Measurements from ENCODE around the gene SLK. TPM values are rescaled to one million over a fixed set of nuclear protein-coding genes. Genes with fewer than 3 reads are reported as not detected.
A peak's percentile ranks its signal among the peaks of the same experiment; 100 is the strongest.

Gene SLK
- total RNA-seq, 2 experiments from 2014 or later, result 19.4 to 19.9 TPM

DNA sequence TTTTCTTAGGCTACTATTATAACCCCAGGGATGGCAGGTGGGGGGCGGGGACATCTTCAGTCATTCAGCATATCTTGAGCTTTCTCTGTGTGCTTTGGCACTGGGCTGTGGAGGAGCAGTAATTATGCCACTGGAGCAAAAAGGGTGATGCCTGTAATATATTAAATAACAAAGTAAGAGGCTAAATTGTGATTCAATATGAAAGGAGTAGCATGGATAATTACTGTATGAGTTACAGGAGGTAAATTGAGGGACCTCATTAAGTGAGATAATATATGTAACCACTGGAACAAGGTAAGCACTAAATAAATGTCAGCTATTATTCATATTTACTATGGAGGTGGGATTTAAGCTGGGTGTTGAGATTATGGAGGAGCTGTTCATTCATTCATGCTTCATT lies 45.7 kb upstream of the SLK start:
- Histone ChIP-seq H3K4me1 (ENCODE audit: insufficient read depth, low read length, poor library complexity, severe bottlenecking) (peaks cover 22% of the 10 kb centered on the region), H3K36me3 (ENCODE audit: insufficient read depth, low read length) (no peaks in the 10 kb centered on the region), H3K4me3 (ENCODE audit: low read depth, low read length, poor library complexity, severe bottlenecking) (no peak overlapping the region), H3K9me2 (ENCODE audit: insufficient read depth, low read length) (no peaks in the 10 kb centered on the region), H3K9me3 (ENCODE audit: low read length) (no peaks in the 10 kb centered on the region), H3K4me2 (ENCODE audit: low read length) (no peak overlapping the region), H4K20me1 (ENCODE audit: insufficient read depth, low read length) (no peaks in the 10 kb centered on the region), H2AFZ (ENCODE audit: low read length) (peak overlapping the region; percentile 47; the same call in 1 of the 2 replicates), H3K79me2 (ENCODE audit: insufficient read depth, low read depth, low read length) (peaks cover 15% of the 10 kb centered on the region; the same call in 1 of the 2 replicates), H3K27ac (ENCODE audit: low read depth, low read length, poor library complexity, severe bottlenecking) (no peak overlapping the region)
- no peak for DNase-seq (ENCODE audit: low spot score)
- intact Hi-C loops (cut with micrococcal nuclease; ENCODE audit: unreplicated experiment), result no loop called here
- ChIA-PET CTCF (ENCODE audit: unreplicated experiment) (interaction anchor here (0.8 kb wide), 1 partner anchor 203 kb away, joined by 3 read pairs; no protein-coding TSS in a partner anchor), POLR2A (interaction anchor here (0.6 to 1.0 kb wide), 4 partner anchors 10 to 1470 kb away, joined by 3 read pairs; no protein-coding TSS in a partner anchor)
- no peak for TF ChIP-seq EZH2phosphoT487 (IDR thresholded peaks at IDR 0.05; ENCODE audit: borderline replicate concordance, low read depth, low read length)
- TF ChIP-seq, protein P1, sequence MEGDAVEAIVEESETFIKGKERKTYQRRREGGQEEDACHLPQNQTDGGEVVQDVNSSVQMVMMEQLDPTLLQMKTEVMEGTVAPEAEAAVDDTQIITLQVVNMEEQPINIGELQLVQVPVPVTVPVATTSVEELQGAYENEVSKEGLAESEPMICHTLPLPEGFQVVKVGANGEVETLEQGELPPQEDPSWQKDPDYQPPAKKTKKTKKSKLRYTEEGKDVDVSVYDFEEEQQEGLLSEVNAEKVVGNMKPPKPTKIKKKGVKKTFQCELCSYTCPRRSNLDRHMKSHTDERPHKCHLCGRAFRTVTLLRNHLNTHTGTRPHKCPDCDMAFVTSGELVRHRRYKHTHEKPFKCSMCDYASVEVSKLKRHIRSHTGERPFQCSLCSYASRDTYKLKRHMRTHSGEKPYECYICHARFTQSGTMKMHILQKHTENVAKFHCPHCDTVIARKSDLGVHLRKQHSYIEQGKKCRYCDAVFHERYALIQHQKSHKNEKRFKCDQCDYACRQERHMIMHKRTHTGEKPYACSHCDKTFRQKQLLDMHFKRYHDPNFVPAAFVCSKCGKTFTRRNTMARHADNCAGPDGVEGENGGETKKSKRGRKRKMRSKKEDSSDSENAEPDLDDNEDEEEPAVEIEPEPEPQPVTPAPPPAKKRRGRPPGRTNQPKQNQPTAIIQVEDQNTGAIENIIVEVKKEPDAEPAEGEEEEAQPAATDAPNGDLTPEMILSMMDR (conservative IDR thresholded peaks at IDR 0.05; ENCODE audit: low read length), result no peak
- BruUV-seq (replicated peaks), result no TSS peak

DNA sequence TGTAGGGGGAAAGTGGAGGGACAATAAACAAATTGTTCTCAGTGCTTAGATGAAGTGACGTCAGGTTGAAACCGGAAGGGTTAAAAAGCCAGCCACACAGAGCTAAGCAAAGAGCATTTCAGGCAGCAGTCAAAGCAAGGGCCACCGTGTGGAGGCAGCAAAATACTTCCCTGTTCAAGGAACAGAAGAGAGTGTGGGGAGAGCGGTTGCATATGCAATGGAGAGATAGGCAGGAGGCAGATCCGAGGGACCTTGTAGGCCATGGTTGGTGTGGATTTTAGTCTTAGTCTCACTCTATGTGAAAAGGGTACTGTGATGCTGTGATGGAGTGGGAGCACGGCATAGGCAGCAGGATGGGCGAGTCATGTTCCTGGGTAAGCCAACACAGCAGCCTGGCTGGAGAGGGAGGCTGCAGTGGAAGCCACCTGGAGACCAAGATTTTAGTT lies 45.2 kb upstream of the SLK start:
- POLR2A ChIA-PET, result interaction anchor here (0.6 to 1.0 kb wide), 5 partner anchors 11 to 1471 kb away, joined by 3 read pairs; no protein-coding TSS in a partner anchor
- H3K4me3 ChIP-seq (ENCODE audit: low read depth, low read length, poor library complexity, severe bottlenecking), result no peak overlapping the region
- DNase-seq (ENCODE audit: low spot score), result peak; percentile 28

More for the DNA sequence above, 45.2 kb upstream of the SLK start:
- H4K20me1 ChIP-seq (ENCODE audit: insufficient read depth, low read length), result no peaks in the 10 kb centered on the region
- H3K9me3 ChIP-seq (ENCODE audit: low read length), result no peaks in the 10 kb centered on the region
- no peaks in the 10 kb centered on the region for H3K9me2 ChIP-seq (ENCODE audit: insufficient read depth, low read length)
- no peak overlapping the region for H3K27ac ChIP-seq (ENCODE audit: low read depth, low read length, poor library complexity, severe bottlenecking)
- H3K4me1 ChIP-seq (ENCODE audit: insufficient read depth, low read length, poor library complexity, severe bottlenecking), result peaks cover 17% of the 10 kb centered on the region
- peak overlapping the region; percentile 47 for H2AFZ ChIP-seq (ENCODE audit: low read length)
- peaks cover 9% of the 10 kb centered on the region; the same call in 1 of the 2 replicates for H3K79me2 ChIP-seq (ENCODE audit: insufficient read depth, low read depth, low read length)
- intact Hi-C loops (cut with micrococcal nuclease; ENCODE audit: unreplicated experiment), result no loop called here
- TF ChIP-seq EZH2phosphoT487 (IDR thresholded peaks at IDR 0.05; ENCODE audit: borderline replicate concordance, low read depth, low read length), result no peak
- TF ChIP-seq, protein P1 (conservative IDR thresholded peaks at IDR 0.05; ENCODE audit: low read length), result 0 out of 2 replicates have a peak, but pooled peaks have one; percentile 14
- H3K4me2 ChIP-seq (ENCODE audit: low read length), result no peak overlapping the region
- BruUV-seq (replicated peaks), result no TSS peak
- H3K36me3 ChIP-seq (ENCODE audit: insufficient read depth, low read length), result no peaks in the 10 kb centered on the region
- CTCF ChIA-PET (ENCODE audit: unreplicated experiment), result interaction anchor here (0.8 kb wide), 1 partner anchor 203 kb away, joined by 3 read pairs; no protein-coding TSS in a partner anchor
